SK-N-MC (cell line): Measurements from ENCODE around the gene ZNF438.

ENCODE experiments used
- DNase-seq: peaks from one replicate; pipeline ENCODE4 v3.0.0-alpha.2; 2011; ENCODE audit warnings: low read depth, low spot score
- H3K27ac ChIP-seq: fragments of 200-600 bp; sonication (generic); 2 replicates; pipeline ENCODE4 v1.5.1; 2016; ENCODE audit warnings: mixed run types
- H3K36me3 ChIP-seq: fragments of 200-600 bp; sonication (generic); 2 replicates; pipeline ENCODE4 v1.6.1; 2017; ENCODE audit warnings: antibody characterized with exemption, low read length, mixed read lengths; ENCODE audit not compliant: insufficient read depth
- H3K4me3 ChIP-seq: fragments of 200-600 bp; sonication (generic); 2 replicates; pipeline ENCODE4 v1.5.1; 2016
- H3K9ac ChIP-seq: fragments of 200-600 bp; sonication (generic); 2 replicates; pipeline ENCODE4 v1.8.0; 2017; ENCODE audit warnings: mixed run types, mixed read lengths; ENCODE audit not compliant: insufficient read length
- H3K9me3 ChIP-seq: fragments of 200-600 bp; sonication (generic); 2 replicates; pipeline ENCODE4 v1.6.1; 2017; ENCODE audit warnings: low read depth, mild to moderate bottlenecking, antibody characterized with exemption, low read length, moderate library complexity, mixed read lengths
- EZH2 ChIP-seq: fragments of 200-600 bp; sonication (generic); IDR thresholded peaks from one replicate; pipeline ENCODE4 v1.6.1; 2017; ENCODE audit warnings: antibody characterized with exemption
- FOXP2 ChIP-seq: optimal IDR thresholded peaks from 2 replicates; pipeline ENCODE3; 2011; ENCODE audit warnings: mild to moderate bottlenecking, moderate library complexity; ENCODE audit not compliant: insufficient read depth; ENCODE audit errors: extremely low read length, control extremely low read depth
- POLR2AphosphoS5 ChIP-seq: IDR thresholded peaks from 2 replicates; pipeline ENCODE4 v1.6.1; 2012; ENCODE audit warnings: mild to moderate bottlenecking, low read depth, low read length, borderline replicate concordance

ZNF438 gene

DNA sequence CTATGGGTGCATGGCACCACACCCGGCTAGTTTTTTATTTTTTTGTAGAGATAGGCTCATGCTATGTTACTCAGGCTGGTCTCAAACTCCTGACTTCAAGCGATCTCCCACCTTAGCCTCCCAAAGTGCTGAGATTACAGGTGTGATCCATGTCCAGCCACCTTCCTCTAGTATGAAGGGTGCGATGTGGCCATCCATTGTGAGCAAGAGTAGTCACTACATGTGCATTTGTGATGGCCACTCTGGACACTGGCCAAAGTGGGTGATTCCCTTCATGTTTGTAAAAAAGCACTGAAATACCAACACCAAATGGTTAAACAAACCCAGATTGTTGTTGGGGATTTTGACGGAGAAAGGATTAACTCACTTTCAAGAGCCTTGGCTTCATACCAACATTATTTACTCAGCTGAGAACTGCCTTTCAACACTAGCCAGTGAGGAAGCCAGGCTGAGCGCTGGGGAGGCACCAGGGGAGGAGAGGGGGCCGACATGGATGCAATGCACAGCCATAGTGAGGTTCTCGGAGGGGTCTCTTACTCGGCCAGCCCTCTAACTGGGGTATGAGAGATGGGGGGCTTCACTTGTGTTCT, 204.0 kb downstream of the ZNF438 start:
- H3K27ac ChIP-seq = no peak overlapping the region
- no peak for DNase-seq
- no peaks in the 10 kb centered on the region for H3K9me3 ChIP-seq
- H3K9ac ChIP-seq = no peak overlapping the region
- H3K36me3 ChIP-seq = no peaks in the 10 kb centered on the region
- H3K4me3 ChIP-seq = no peak overlapping the region
- TF ChIP-seq FOXP2 (no peak), EZH2 (no peak), POLR2AphosphoS5 (no peak)

GRCh38 chr10:30826679-30827078, 205.0 kb downstream of the ZNF438 start:
- TF ChIP-seq EZH2 = no peak
- TF ChIP-seq FOXP2 = no peak
- no peak for TF ChIP-seq POLR2AphosphoS5
- H3K9me3 ChIP-seq = no peaks in the 10 kb centered on the region
- no peak overlapping the region for H3K27ac ChIP-seq
- DNase-seq = no peak
- H3K4me3 ChIP-seq = no peak overlapping the region
- no peak overlapping the region for H3K9ac ChIP-seq
- no peaks in the 10 kb centered on the region for H3K36me3 ChIP-seq

GRCh38 chr10:30825495-30825894, 206.2 kb downstream of the ZNF438 start:
- Histone ChIP-seq H3K9me3 (no peaks in the 10 kb centered on the region), H3K4me3 (no peak overlapping the region), H3K27ac (no peak overlapping the region), H3K36me3 (no peaks in the 10 kb centered on the region), H3K9ac (no peak overlapping the region)
- DNase-seq = no peak
- TF ChIP-seq FOXP2 = no peak
- TF ChIP-seq POLR2AphosphoS5 = no peak
- no peak for TF ChIP-seq EZH2

- H3K9me3 ChIP-seq = no peaks in the 10 kb centered on the region
- no peak for DNase-seq
- H3K4me3 ChIP-seq = no peak overlapping the region
- TF ChIP-seq POLR2AphosphoS5 = no peak
- TF ChIP-seq FOXP2 = no peak
- no peak for TF ChIP-seq EZH2
- H3K9ac ChIP-seq = no peak overlapping the region
- no peaks in the 10 kb centered on the region for H3K36me3 ChIP-seq
- no peak overlapping the region for H3K27ac ChIP-seq
These were observed 206.6 kb downstream of the ZNF438 start for GRCh38 chr10:30825022-30825421.

DNA sequence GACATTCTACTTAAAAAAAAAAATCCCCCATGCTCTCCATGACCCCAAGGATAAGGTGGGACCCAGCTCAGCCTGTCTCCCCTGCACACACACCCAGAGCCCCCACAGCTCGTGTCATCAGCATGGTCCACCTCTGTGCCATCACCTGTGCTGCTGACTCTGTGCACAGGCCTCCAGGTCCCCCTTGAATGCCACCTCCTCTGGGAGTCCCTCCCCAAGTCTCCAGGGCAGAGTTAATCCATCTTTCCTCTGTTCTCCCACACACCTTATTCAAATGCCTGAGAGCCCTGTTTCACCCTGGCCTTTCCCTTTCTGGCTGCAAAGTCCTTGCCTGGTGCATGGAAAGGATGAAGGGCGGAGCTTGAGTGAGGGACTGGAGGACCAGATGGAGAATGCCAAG, 208.0 kb downstream of the ZNF438 start:
- Histone ChIP-seq H3K9me3 (no peaks in the 10 kb centered on the region), H3K9ac (no peak overlapping the region), H3K36me3 (no peaks in the 10 kb centered on the region), H3K27ac (no peak overlapping the region), H3K4me3 (no peak overlapping the region)
- DNase-seq = no peak
- no peak for TF ChIP-seq FOXP2
- no peak for TF ChIP-seq EZH2
- no peak for TF ChIP-seq POLR2AphosphoS5

DNA sequence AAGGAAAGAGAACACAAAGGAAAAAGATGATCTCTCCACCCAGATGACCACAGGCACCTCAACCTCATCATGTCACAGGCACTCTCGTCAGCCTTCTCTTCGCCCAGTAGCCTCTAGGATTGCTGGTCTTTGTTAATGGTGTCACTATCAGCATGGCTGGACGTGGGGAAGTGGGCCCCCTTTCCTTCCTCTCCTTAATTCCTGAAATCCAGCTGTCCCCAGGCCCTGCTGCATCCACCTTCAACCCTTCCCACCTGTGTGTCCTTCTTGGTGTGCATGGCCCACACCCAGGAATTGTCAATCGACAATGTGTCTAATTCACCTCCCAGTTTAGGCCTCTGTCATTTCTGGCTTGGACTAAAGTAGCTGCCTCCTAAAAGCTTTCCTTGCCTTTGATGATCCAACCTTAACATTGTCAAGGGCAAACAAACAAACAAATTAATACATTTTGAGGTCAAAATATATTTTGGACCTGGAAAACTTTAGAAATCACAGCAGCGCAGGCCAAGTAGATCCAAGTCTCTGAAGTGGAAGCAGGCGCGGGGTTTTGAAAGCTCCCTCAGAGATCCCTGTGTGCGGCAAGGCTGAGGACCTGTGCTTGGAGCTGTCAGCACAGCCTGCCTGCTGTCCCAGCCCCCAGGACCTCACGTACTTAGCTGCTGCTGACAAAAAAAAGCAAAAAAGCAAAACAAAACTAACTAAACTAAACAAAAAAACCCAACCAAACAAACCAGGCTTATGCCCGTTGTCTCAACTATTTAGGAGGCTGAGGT, 208.8 kb downstream of the ZNF438 start:
- no peaks in the 10 kb centered on the region for H3K9me3 ChIP-seq
- H3K36me3 ChIP-seq = no peaks in the 10 kb centered on the region
- TF ChIP-seq FOXP2 (no peak), POLR2AphosphoS5 (no peak), EZH2 (no peak)
- DNase-seq = no peak
- H3K9ac ChIP-seq = no peak overlapping the region
- H3K27ac ChIP-seq = no peak overlapping the region
- no peak overlapping the region for H3K4me3 ChIP-seq

GRCh38 chr10:30821994-30822692, 209.5 kb downstream of the ZNF438 start:
- Histone ChIP-seq H3K9ac (no peak overlapping the region), H3K36me3 (no peaks in the 10 kb centered on the region), H3K4me3 (no peak overlapping the region), H3K9me3 (no peaks in the 10 kb centered on the region), H3K27ac (no peak overlapping the region)
- no peak for DNase-seq
- no peak for TF ChIP-seq FOXP2
- no peak for TF ChIP-seq EZH2
- no peak for TF ChIP-seq POLR2AphosphoS5

DNA sequence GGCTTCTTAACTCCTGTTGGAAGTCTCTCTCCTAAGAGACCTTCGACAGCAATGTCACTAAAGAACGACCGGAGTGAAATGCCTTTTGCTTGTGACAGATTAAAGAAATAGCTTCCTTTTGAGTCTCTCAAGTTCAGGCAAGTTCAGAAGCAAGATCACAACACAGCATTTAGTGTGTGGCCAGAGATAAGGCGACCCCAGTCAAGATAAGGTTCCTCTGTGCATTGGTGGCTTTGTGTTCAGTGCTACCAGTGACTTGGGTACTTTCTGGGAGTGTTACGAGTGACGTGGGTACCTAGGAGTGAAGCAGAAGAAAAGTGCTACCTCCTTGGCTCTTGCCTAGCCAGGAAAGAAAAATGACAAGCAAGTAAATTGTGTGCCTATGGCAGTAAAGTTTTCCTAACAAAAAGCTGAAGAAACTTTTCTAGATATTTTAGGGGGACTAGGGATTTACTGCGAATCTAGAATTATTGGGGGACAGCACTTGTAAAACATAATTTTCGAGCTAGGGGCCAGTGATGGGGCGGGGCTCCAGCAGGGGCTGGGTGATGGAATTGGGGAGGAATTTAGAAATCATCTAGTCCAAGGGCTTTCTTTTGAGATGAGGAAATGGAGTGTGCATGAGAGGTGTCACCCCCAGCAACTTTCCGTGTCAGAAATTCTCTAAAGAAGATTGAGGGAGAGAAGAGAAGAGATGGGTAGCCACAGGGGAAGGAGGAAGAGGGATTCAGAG, 210.2 kb downstream of the ZNF438 start:
- Histone ChIP-seq H3K27ac (no peak overlapping the region), H3K4me3 (no peak overlapping the region), H3K9me3 (no peaks in the 10 kb centered on the region), H3K9ac (no peak overlapping the region), H3K36me3 (no peaks in the 10 kb centered on the region)
- no peak for DNase-seq
- no peak for TF ChIP-seq POLR2AphosphoS5
- no peak for TF ChIP-seq EZH2
- no peak for TF ChIP-seq FOXP2
